Fibroblast of skin of left biceps (primary cell): ENCODE data around the gene CHMP4B.
A peak's percentile ranks its signal among the peaks of the same experiment; 100 is the strongest.

Experiments used
- DNase-seq, 2 experiments: peaks; one replicate each; pipeline ENCODE4 v3.0.0-alpha.2; 2013; ENCODE audit warnings: low read depth in 2 of 2

CHMP4B gene

DNA sequence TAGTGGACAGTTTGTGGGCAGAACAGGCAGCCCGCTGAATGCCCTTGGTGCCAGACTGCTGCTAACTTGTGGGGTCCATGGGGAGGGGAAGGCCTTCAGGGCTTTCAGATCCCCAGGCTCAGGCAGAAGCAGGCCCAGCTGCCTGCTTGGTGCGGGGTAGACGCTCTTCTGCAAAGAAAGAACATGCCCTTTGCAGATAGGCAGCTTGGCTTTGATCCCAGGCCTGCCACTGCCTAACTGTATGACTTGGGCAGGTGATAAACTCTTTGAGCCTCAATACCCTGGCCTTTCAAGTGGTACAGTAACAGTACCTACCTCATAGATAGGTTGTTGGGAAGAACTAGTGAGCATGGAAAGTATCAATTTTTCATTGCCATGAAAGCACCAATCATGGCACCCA lies 28.4 kb downstream of the CHMP4B start:
- no peak for DNase-seq

DNA sequence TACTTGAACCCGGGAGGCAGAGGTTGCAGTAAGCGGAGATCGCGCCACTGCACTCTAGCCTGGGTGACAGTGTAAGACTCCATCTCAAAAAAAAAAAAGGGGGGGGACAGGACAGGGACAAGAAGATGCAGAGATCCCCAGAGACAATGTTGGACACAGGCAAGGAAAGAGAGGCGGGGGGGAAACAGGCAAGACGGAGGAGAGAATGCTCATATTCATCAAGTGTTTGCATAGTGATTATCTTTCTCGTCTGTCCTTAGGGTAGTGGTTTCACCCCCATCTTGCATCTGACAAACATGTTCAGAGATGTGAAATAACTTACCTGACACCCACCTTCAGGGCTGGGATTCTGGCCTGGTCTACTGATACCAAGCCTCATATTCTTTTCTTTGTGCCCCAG lies 29.0 kb downstream of the CHMP4B start:
- no peak for DNase-seq

DNA sequence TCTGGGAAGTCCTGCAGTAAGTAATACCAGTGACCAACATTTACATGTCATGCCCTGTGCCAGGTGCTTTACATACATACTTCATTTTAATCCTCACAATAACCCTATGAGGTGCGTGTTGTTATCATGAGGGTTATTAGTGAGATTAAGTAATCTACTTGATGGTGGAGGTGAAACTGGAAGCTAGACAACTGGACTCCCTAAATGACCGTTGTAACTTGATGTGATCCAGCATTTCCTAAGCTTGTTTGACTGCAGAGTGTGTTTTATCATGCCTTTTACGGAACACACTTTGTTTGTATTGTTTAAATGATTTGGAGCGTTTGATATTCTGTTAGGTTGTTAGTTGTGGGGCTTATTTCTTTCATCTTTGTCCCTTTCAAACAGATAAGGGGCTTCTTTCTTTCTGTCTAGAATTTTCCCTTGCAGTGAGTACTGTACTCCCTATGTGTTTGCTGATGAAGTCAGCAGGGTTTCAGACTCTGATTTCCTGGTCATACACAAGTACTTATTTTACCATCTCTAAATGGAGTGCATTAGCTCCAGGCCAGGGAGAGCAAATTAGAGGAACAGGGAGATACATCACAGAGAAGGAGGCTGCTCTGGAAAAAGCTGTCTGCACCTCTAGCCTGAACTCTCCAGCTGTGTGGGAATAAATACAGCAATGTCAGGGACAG lies 29.7 kb downstream of the CHMP4B start:
- no peak for DNase-seq

DNA sequence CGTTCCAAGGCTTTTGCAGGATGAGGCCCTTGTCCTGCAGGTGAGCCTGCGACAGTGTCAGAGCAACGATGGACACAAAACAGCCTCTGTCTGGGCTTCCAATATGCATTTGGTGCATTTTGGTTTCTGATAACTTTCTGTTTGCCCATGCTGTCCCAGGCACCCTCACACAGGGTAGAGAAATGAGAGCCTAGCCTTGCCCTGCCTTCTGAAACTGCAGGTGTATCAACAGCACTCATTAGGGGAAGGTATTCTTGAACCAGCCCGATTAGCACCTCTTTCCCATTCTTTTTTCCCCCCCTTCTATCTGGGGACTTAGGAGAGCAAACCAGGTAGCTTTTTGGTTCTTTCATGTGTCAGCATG lies 30.3 kb downstream of the CHMP4B start:
- no peak for DNase-seq

DNA sequence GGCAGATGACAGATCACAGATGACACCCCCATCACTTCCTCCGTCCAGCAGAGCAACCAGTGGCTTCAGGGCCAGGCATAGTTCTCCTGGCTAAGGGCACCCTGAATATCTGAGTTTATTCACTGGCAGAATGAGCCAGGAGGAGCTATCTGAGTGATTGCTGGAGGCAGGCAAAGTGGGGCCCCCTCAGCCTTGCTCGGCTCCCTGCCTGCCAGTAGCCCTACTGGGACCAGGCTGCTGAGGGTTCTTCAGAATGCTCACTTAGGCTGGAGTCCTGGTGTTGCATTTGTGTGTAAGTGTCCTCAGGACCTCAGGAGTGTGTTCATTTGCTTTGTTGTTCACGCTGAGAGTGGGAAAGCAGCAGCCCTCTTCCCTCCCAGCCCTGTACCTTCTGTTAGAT lies 31.2 kb downstream of the CHMP4B start:
- no peak for DNase-seq

DNA sequence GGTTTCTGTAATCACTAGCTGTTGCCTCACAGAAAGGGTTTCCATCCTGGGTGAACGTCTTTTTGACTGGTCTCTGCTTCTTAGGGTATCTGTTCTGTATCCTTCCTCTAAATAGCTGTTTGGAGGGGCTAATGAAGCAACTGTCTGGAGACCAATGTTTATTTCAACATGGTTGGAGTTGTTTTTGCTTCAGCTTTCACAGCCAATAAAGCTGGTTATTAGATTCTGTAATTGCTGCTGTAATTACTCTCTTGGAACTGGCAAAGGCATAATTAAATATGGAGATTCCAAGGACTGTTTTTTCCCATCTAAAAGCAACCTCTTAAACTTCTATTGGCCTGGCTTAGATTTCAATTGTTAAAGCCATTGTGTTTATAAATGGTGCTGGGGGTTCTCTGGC lies 31.9 kb downstream of the CHMP4B start:
- DNase-seq: no peak

DNA sequence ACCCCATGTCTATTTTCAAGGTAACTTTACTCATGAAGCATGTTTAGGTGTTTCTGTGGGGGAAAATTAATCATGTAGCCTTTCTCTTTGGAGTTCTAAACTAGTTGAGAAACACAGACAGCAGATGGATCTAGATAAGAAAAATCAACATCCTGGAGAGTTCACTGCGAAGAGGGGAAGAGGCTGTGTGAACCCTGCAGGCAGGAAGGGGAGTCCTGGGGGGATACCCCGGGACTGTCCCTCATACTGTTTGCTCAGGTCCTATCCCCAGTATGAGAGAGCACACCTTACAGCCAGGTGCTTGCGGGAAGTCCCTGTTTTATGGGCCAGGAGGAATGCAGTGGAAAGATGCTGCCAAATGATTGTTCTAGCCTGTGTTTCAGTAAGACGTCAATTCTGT lies 32.7 kb downstream of the CHMP4B start:
- no peak for DNase-seq

DNA sequence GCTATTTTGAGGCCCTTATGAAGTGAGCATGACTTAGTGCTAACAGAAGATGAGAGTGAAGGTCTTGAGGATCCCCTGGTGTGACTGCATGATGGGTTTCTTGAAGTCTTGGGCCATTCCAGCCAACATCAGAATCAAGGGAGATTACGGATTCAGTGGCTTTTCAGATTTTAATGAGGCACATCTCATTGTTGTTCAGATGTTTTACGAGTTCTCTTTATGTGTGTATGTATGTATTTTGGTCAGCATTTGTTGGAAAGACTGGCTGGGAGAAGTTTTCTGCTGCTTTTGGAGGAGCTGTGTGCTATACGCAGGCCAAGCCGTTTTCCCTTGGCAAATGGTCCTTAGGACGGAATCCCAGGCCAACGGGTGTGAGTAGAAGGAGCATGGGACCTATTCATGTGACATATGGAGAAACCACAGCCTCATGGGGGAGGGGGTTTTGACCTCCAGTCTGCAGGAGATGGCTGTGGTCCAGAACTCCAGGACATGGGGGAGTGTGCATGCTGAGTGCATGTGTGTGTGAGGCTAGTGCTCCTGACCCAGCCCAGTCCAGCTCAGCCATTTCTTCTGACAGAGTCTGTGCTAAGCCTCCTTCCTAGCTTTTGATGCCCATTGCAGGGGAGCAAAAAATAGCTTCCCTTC lies 35.3 kb downstream of the CHMP4B start:
- no peak for DNase-seq

DNA sequence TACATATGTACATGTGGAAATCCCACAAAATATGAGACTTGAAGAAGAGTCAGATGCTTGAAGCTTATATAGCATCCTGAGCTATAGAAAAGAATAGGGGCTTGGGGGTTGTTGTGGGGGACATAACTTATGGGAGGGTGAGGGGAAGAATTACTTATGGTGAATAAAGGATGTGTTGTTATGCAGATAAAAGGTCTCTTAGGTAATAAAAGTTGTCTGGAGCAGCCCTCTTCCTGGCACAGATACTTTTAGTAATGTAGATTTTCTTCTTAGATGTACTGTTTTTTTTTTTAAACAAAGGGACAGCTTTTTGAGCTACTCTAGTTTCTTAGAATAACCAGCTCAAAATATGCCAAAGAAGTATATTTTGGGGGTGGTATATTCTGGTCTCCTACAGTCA lies 35.9 kb downstream of the CHMP4B start:
- no peak for DNase-seq

DNA sequence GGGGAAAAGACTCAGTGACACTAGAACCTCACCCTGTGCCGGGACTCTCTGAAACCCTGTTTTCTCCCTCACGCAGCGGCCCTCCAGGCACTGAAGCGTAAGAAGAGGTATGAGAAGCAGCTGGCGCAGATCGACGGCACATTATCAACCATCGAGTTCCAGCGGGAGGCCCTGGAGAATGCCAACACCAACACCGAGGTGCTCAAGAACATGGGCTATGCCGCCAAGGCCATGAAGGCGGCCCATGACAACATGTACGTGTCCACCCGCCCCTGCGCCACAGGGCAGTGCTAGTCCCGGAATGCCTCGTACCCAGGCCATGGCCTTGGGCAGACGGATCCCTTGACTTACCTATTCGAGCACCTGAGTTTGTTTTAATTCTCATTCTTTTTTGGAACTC lies 37.2 kb downstream of the CHMP4B start:
- DNase-seq: no peak

DNA sequence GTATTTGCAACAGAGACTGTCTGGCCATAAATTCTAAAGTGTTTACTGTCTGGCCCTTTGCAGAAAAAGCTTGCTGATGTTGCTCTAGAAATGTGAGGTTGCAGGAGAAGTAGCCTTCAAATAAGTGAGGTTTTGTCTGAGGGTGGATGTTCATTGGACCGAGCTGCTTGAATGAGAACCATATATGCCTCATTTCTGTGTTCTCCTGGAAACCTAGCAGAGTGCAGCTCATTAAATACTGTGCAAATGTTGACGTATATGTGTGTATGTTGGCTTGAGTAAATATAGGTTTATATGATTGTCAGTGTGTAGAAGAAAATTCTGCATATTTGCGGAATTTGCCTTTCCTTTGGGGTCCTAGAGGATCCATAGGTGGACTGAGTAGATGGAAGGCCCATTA lies 39.0 kb downstream of the CHMP4B start:
- DNase-seq: no peak

DNA sequence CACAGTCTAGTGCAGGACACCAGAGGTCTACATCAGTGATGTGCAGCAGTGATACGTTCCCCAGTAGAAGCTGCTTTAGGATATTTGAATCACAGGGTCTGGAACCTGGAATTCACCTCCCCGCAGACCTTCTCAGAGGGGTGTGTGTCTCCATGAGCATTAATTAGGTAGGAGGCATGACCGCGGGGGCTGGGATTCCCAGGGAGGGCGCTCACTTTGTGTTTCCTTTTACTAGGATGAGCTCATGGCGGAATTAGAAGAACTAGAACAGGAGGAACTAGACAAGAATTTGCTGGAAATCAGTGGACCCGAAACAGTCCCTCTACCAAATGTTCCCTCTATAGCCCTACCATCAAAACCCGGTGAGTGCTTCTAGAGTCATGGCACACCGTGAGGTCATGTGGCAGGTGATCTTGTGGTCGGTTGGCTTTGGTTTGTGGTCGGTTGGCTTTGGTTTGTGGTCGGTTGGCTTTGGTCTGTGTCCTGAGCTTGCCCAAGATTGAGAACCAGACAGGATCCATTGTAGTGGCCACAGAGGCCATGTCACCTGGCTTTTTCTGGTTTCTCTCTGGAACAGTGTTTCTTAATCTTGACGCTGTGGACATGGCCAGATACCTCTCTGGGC lies 40.8 kb downstream of the CHMP4B start:
- DNase-seq: no peak

DNA sequence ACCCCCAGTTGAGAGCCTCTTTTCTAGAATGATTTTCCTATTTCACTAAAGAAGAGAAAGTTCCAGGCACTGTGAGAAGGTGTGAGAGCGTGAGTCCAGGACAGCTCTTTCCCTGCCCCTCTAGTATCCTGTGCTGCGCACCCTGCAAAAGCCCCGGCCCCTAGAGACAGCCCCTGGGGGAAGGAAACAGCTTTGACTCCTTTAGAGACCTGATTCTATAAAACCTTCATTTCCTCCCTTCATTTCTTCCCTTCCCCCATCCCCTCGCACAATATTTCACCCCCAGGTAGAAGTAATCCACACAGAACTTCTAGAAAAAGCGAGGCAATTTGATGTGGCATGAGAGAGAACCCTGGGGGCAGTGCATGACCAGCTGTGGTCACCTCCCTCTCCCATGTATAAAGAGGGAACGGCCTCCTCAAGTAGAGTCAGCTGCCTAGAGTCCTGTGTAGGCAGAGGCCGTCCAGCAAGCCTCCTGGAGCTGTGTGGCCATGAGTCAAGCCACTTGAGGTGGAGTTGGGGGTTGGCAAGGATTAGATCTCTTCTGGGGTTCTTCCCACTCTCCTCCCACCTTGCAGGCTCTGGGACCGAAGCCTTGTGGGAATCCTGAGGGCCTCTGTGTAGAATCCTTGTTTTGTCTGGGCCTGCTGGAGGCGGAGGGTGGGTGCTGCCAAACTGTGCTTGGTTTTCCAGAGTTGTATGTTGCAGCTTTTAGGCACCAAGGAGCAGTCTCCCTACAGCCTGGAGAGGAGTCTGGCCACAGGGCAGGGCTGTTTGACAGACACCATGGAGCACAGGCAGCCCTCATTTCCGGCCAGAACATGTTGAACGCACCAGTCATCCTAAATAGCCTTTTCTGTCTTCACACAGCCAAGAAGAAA lies 41.7 kb downstream of the CHMP4B start:
- DNase-seq: no peak

DNA sequence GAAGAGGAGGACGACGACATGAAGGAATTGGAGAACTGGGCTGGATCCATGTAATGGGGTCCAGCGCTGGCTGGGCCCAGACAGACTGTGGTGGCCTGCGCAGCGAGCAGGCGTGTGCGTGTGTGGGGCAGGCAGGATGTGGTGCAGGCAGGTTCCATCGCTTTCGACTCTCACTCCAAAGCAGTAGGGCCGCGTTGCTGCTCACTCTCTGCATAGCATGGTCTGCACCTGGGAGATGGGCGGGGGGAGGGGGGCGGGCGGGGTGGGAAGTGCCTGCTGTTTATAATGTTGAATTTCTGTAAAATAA lies 42.3 kb downstream of the CHMP4B start:
- DNase-seq: no peak

DNA sequence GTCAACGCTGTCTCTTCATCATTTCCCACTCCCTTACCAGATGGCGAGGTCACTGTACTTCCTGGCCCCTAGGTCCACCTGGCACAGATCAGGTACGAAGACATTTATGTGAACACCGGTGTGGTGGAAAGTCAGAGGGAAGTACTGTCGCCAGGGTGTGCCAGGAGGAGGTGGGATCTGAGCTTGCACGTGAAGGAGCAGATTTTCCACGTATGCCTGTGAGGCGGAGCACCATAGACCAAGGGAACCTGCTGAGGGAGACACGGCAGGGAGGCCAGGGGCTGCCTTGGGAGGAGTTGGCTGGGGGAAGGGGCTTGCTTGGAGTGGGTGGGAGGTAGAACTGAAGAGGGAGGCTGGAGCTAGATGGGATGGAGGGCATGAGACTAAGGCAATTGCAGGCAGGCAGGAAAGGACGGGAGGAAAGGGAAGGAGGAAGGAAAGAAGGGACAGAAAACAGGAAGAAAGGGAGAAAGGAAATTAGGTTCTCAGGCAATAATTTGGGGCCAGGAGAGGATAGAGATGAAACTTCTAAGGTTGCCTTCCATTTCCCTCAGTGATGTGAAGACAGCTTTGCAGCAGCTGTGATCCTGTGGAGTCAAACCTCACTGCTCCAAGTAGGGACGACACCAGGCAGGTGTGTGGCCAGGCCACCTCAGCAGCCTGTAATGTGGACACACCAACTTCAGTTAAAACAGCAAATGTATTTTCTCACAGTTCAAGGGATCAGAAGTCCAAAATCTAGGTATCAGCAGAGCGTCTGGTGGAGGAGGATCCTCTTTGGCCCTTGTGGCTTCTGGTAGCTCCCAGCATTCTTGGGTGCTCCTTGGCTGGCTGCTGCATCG lies 46.8 kb downstream of the CHMP4B start:
- no peak for DNase-seq

DNA sequence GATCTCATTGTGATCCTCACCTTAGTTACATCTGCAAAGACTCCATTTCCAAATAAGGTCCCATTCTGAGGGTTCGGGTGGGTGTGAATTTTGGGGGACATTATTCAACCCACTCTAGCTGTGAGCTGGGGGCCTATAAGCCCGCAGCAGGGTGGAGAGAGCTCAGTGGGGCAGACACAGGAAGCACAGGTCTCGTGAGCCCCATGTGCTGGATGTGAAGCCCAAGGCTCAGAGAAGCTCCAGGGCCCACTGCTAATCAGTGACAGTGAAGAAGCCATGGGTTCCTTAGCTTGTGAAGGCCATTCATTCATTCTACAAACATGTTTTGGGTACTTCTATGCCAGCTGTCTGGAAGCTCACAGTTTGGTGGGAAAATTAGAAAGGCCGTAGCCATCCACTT lies 47.5 kb downstream of the CHMP4B start:
- no peak for DNase-seq

DNA sequence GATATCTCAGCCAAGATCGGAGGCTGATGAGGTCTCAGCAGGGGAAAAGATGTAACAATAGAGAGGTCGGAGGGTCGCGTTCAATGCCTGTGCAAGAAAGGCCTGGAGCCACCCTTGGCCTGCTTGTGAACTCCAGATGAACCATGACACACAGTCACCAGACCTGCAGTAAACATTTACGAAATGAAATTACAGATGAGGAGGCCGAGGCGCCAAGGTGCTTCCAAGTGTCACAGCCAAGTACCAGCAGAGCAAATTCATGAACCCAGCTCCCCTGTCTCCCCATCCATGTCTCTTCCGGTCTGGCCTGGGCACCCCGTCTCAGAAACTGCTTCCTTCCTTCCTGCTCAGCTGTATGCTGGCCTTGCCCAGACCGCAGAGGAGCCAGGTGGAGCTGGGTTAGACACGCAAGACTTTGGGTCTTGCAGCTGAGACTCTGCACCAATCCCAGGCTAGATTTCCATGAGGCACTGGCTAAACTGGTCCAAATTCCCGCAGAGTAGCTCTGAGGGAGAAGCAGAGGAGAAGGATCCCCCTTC lies 48.1 kb downstream of the CHMP4B start:
- DNase-seq: no peak

DNA sequence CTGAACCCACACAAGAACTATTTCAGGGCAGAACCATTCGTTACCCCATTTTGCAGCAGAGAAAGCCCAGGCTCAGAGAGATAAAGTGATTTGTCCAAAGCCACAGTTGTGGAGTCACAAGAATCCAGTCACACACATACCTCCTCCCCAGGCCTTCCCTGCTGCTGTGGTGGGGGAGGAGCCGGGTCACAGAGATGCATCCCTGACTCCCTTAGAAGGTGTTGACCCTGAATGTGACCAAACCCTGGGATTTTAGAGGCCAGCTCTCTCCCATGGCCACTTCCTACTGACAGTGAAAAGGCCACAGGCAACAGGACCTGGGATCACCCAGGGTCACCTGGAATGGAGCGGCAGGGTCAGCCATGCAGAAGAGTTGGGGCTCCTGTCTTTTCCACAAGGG lies 48.6 kb downstream of the CHMP4B start:
- no peak for DNase-seq

DNA sequence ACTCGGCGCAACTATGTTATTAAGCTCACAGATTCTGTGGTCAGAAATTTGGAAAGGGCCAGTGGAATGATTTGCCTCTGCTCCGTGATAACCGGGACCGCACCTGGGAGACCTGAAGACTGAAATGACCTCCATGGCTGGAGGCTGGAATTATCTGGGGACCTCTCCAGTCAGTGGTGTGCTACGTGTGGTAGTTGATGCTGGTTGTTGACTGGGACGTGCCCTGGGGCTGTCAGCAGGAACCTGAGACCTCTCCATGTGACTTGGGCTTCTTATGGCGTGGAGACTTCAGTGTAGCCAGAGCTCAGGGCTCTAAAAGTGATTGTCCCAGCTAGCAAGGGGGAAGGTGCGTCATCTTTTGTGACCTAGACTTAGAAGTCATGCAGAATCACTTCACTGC lies 50.3 kb downstream of the CHMP4B start:
- DNase-seq: no peak

DNA sequence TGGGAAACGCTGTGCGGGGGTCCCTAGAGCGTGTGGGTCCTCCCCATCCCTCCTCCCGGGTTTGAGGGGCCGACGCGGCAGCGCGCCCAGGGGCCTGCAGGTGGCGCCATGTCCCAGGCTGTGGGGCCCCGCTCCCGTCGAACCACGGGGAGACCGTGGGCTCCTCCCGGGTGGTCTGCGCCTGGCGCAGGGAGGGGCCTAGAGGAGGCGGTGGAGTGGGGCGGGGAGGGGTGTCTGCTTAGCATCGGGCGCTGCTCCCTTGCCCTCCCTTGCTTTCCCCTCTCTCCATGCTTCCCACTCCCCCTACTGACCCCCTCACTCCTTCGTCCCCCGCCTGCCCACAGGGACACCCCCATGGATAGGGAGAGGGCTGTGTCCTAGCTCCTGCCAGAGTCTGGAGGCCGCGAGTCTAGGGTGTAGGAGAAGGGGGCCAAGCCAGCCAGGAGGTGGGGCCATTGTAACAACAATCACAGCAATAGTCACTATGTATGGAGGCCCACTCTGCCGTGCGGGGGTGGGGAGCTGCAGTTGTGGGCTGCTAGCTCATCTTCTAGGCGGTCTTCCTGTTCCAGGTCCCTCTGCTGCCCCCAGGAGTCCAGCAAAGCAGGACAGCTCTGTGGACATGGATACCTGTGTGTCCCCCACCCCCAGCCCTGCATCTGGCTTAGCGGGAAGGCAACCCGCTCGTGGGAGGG lies 51.7 kb downstream of the CHMP4B start:
- peak; percentile 21 to 41 for DNase-seq
